ENCODE results near the gene RHOB. TPM values are rescaled to one million over a fixed set of nuclear protein-coding genes. Genes with fewer than 3 reads are reported as not detected.

Gene RHOB
- polyA plus RNA-seq, 1 experiment: 45.5 TPM

GRCh38 chr2:20452551-20452950 lies 5.7 kb downstream of the RHOB start:
- Histone ChIP-seq H3K9me3 (ENCODE audit: control insufficient read depth, insufficient read depth, low read length) (peaks cover 4% of the 10 kb centered on the region; the same call in 1 of the 2 replicates), H3K4me3 (ENCODE audit: low read depth, low read length) (no peak overlapping the region), H3K27me3 (ENCODE audit: control insufficient read depth, insufficient read depth, low read length) (no peaks in the 10 kb centered on the region), H3K27ac (ENCODE audit: low read depth, low read length) (no peak overlapping the region)
- DNase-seq (ENCODE audit: low read depth, low spot score): no peak
- ChIA-PET POLR2A (interaction anchor here (0.6 to 1.3 kb wide), 2 partner anchors 155 to 166 kb away, joined by 3 read pairs; no protein-coding TSS in a partner anchor), CTCF (interaction anchor here (0.7 to 3.7 kb wide), 8 partner anchors 8 to 198 kb away, joined by 3 to 17 read pairs (median 4); partner anchors contain the start of gene HS1BP3)
- TF ChIP-seq CTCF (IDR thresholded peaks at IDR 0.05; ENCODE audit: low read depth, low read length): peak; percentile 33

DNA sequence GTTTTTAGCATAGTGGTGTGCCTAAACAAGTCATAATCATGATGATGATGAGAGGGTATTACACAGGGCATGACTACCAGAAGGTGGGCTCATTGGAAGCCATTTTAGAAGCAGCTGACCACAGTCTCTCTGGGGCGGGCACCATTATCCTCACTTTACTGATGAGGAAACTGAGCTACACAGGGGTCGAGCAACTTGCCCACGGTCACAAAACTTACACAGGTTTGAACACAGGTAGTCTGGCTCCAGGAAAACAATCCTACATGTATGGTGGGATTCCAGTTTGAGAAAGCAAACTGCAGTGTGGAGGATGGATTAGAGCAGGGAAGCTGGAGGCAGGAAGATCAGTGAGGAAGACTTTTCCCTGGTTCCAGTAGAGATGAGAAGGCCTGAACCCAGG lies 6.2 kb downstream of the RHOB start:
- Histone ChIP-seq H3K27me3 (ENCODE audit: control insufficient read depth, insufficient read depth, low read length) (no peaks in the 10 kb centered on the region), H3K4me3 (ENCODE audit: low read depth, low read length) (no peak overlapping the region), H3K9me3 (ENCODE audit: control insufficient read depth, insufficient read depth, low read length) (peaks cover under 1% of the 10 kb centered on the region; the same call in 1 of the 2 replicates), H3K27ac (ENCODE audit: low read depth, low read length) (no peak overlapping the region)
- no peak for DNase-seq (ENCODE audit: low read depth, low spot score)
- CTCF ChIA-PET: interaction anchor here (1.2 to 2.0 kb wide), 3 partner anchors 42 to 182 kb away, joined by 4 to 6 read pairs (median 4); no protein-coding TSS in a partner anchor
- POLR2A ChIA-PET: interaction anchor here (1.3 kb wide), 1 partner anchor 165 kb away, joined by 3 read pairs; no protein-coding TSS in a partner anchor
- TF ChIP-seq CTCF (IDR thresholded peaks at IDR 0.05; ENCODE audit: low read depth, low read length): no peak

DNA sequence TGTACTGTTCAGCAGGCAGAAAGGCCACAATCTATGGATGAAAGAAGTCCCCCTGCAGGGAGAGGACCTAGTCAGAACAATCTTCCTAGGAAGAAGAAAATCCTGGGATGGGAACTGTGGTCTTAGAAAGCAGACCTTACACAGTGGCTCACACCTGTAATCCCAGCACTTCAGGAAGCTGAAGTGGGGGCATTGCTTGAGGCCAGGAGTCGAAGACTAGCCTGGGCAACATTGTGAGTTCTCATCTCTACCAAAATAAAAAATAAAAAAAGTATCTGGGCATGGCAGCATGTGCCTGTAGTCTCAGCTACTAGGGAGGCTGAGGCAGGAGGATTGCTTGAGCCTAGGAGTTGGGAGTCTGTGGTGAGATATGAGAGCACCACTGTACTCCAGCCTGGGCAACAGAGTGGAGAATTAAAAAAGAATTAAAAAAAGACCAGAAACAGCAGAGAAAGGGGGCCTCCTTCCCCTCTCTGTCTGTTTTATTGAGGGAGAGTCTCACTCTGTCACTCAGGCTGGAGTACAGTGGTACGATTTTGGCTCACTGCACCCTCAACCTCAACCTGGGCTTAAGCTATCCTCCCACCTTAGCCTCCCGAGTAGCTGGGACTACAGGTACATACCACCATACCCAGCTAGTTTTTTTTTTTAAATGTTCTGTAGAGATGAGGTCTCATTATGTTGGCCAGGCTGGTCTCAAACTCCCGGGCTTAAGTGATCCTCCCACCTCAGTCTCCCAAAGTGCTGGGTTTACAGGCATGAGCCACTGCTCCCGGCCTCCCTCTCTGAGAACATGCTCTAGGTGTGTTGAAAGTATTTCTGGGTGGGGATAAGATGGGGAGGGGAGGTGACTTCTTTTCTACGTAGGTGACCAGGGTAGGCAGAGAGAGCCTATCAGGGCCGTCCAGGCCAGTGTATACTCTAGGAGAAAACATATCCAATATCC lies 7.4 kb downstream of the RHOB start:
- Histone ChIP-seq H3K9me3 (ENCODE audit: control insufficient read depth, insufficient read depth, low read length) (no peaks in the 10 kb centered on the region), H3K27me3 (ENCODE audit: control insufficient read depth, insufficient read depth, low read length) (no peaks in the 10 kb centered on the region), H3K4me3 (ENCODE audit: low read depth, low read length) (no peak overlapping the region), H3K27ac (ENCODE audit: low read depth, low read length) (no peak overlapping the region)
- TF ChIP-seq CTCF (IDR thresholded peaks at IDR 0.05; ENCODE audit: low read depth, low read length): no peak
- CTCF ChIA-PET: interaction anchor here (1.2 to 1.5 kb wide), 2 partner anchors 182 to 189 kb away, joined by 3 to 19 read pairs; no protein-coding TSS in a partner anchor
- POLR2A ChIA-PET: interaction anchor here (3.3 kb wide), 1 partner anchor 7 kb away, joined by 28 read pairs; the partner anchor contains the start of gene RHOB
- DNase-seq (ENCODE audit: low read depth, low spot score): no peak

GRCh38 chr2:20455076-20455587 lies 8.3 kb downstream of the RHOB start:
- TF ChIP-seq CTCF (IDR thresholded peaks at IDR 0.05; ENCODE audit: low read depth, low read length): no peak
- Histone ChIP-seq H3K4me3 (ENCODE audit: low read depth, low read length) (no peak overlapping the region), H3K9me3 (ENCODE audit: control insufficient read depth, insufficient read depth, low read length) (no peaks in the 10 kb centered on the region), H3K27ac (ENCODE audit: low read depth, low read length) (no peak overlapping the region), H3K27me3 (ENCODE audit: control insufficient read depth, insufficient read depth, low read length) (no peaks in the 10 kb centered on the region)
- no peak for DNase-seq (ENCODE audit: low read depth, low spot score)
- CTCF ChIA-PET: interaction anchor here (0.6 to 1.5 kb wide), 3 partner anchors 40 to 188 kb away, joined by 3 to 19 read pairs (median 8); no protein-coding TSS in a partner anchor
- POLR2A ChIA-PET: interaction anchor here (3.3 kb wide), 1 partner anchor 8 kb away, joined by 28 read pairs; the partner anchor contains the start of gene RHOB
